Mucosa of stomach (tissue), 1 donor: Measurements from ENCODE around the gene FANCG.
A peak's percentile ranks its signal among the peaks of the same experiment; 100 is the strongest.

ENCODE experiments used
- H3K27me3 ChIP-seq: one replicate; pipeline ENCODE4 v1.7.0; 2013; ENCODE audit warnings: mild to moderate bottlenecking, low read length; ENCODE audit not compliant: control insufficient read depth, insufficient read depth
- H3K36me3 ChIP-seq: one replicate; pipeline ENCODE4 v1.7.0; 2013; ENCODE audit warnings: low read length; ENCODE audit not compliant: control insufficient read depth, insufficient read depth
- H3K4me1 ChIP-seq: one replicate; pipeline ENCODE4 v1.7.0; 2013; ENCODE audit warnings: mild to moderate bottlenecking, low read length; ENCODE audit not compliant: control insufficient read depth, insufficient read depth
- H3K4me3 ChIP-seq: one replicate; pipeline ENCODE4 v1.7.0; 2013; ENCODE audit warnings: low read length
- H3K9ac ChIP-seq: one replicate; pipeline ENCODE4 v1.7.0; 2013; ENCODE audit warnings: mild to moderate bottlenecking, low read length, moderate library complexity
- H3K9me3 ChIP-seq: one replicate; pipeline ENCODE4 v1.7.0; 2013; ENCODE audit warnings: mild to moderate bottlenecking, low read length, moderate library complexity; ENCODE audit not compliant: control insufficient read depth
- donor health status: Pancreatic carcinoma.

Gene FANCG

GRCh38 chr9:35096035-35096849 lies 16.5 kb upstream of the FANCG start, which contains the start of gene PIGO:
TSS of gene PIGO (minus strand) at chr9:35096591. CDS start at chr9:35095565, 1,026 bp downstream.
- H3K36me3 ChIP-seq, result peaks cover 5% of the 10 kb centered on the region
- no peaks in the 10 kb centered on the region for H3K9me3 ChIP-seq

DNA sequence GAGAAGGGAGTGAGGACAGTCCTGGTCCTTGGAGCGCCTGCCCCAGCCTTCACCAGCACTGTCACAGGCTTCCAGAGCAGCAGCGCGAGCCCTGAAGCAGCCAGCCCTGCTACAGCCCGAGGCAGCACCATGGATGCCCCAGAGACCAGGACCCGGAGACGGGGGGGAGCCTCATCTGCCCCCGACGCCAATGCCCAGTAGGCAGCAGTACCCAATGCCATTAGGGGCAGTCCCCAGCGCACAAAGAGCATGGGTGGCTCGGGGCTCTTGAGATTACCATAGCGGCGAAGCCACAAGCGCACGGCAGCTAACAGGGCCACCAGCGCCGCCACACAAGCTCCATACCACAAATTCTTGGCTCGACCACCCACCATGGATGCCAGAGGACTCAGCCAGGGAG lies 11.8 kb upstream of the FANCG start:
- Histone ChIP-seq H3K36me3 (peaks cover 16% of the 10 kb centered on the region), H3K27me3 (no peaks in the 10 kb centered on the region), H3K9me3 (no peaks in the 10 kb centered on the region), H3K4me3 (no peak overlapping the region), H3K4me1 (peaks cover 11% of the 10 kb centered on the region), H3K9ac (no peak overlapping the region)

More at GRCh38 chr9:35096035-35096849, 16.5 kb upstream of the FANCG start, which contains the start of gene PIGO:
- Histone ChIP-seq H3K9ac (peak within 1 kb of the TSS; percentile 97), H3K4me3 (peak within 1 kb of the TSS; percentile 96), H3K27me3 (no peaks in the 10 kb centered on the region), H3K4me1 (peaks cover 11% of the 10 kb centered on the region)

DNA sequence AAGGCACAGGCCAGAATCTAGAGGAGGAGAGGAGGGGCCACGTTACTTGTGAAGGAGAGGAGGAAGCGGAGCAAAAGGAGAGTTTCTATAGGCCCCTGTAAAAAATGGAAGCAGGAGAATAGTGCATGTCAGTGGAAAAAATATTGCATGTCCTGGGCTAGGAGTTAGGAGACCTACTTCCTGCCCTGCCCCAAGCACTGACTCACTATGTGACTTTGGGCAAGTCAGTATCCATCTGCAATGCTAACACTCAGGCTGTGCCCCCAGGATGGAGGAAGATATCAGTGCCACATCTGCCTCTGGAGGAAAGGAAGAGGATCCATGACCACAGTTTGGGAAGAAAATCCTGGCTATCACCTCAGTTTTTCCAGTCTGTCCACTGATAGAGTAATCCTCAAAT lies 9.7 kb upstream of the FANCG start:
- Histone ChIP-seq H3K36me3 (peaks cover 16% of the 10 kb centered on the region), H3K4me1 (no peaks in the 10 kb centered on the region), H3K4me3 (no peak overlapping the region), H3K9me3 (no peaks in the 10 kb centered on the region), H3K27me3 (no peaks in the 10 kb centered on the region), H3K9ac (no peak overlapping the region)

DNA sequence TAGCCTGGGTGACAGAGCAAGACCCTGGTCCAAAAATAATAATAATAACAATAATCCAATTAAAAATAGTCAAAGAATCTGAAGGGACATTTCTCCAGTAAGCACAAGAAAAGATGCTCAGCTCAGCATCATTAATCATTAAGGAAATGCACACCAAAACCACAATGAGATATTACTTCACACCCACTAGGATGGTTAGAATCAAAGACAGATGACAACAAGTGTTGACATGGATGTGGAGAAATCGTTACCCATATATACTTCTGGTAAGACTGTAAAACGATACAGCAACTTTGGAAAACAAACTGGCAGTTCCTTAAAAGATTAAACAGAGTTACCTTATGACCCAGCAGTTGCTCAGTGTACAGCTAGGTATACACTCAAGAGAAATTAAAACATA lies 5.3 kb upstream of the FANCG start:
- Histone ChIP-seq H3K9me3 (no peaks in the 10 kb centered on the region), H3K27me3 (no peaks in the 10 kb centered on the region), H3K36me3 (peaks cover 10% of the 10 kb centered on the region), H3K4me3 (no peak overlapping the region), H3K9ac (no peak overlapping the region), H3K4me1 (no peaks in the 10 kb centered on the region)

DNA sequence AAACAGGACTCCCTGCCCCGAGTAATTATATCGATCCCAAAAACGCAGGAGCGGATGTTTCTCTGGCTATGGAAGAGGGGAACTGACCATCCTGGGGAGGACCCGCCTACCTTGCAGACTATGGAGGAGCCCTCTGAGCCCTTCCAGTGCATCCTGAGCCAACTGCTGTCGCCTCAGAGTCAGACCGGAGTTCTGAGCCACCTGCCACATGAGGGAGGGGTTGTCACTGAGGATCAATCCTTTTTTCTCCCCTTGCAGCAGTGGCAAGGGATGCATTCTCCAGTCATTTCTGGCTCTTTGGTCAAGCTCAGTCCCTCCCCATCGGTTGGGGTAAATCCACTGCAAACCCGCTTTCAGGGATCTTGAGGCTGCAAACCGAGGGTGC lies 709 bp downstream of the FANCG start:
- Histone ChIP-seq H3K4me1 (peaks cover 8% of the 10 kb centered on the region), H3K9me3 (no peaks in the 10 kb centered on the region), H3K4me3 (peak overlapping the region; percentile 23), H3K27me3 (no peaks in the 10 kb centered on the region), H3K36me3 (peaks cover 3% of the 10 kb centered on the region), H3K9ac (peak overlapping the region; percentile 60)

DNA sequence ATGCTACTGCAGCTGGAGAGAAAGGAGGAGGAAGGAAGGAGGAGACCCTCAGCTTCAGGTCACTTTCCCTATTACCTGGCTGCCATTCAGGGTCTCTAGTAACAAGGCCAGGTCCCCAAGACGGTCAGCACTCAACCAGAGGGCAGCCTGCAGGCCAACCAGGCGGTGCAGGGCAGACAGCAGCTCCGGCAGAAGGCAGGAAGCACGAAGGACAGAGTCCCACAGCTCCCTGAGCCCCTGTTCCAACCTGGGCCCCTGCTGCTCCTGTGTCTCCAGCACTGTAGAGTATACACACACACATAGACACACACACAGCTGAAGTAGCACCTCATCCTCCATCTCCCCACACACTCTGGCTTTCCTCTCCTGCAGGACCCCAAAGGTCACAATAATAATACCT lies 1.7 kb downstream of the FANCG start:
- Histone ChIP-seq H3K27me3 (no peaks in the 10 kb centered on the region), H3K4me3 (no peak overlapping the region), H3K4me1 (peaks cover 9% of the 10 kb centered on the region), H3K36me3 (peaks cover 3% of the 10 kb centered on the region), H3K9ac (no peak overlapping the region), H3K9me3 (no peaks in the 10 kb centered on the region)

GRCh38 chr9:35076848-35077247 lies 2.9 kb downstream of the FANCG start:
- Histone ChIP-seq H3K9ac (no peak overlapping the region), H3K4me1 (peaks cover 13% of the 10 kb centered on the region), H3K9me3 (no peaks in the 10 kb centered on the region), H3K36me3 (peaks cover 3% of the 10 kb centered on the region), H3K4me3 (no peak overlapping the region), H3K27me3 (no peaks in the 10 kb centered on the region)

- no peaks in the 10 kb centered on the region for H3K27me3 ChIP-seq
- H3K9me3 ChIP-seq, result no peaks in the 10 kb centered on the region
- H3K9ac ChIP-seq, result no peak overlapping the region
- H3K4me3 ChIP-seq, result no peak overlapping the region
- H3K36me3 ChIP-seq, result peaks cover 3% of the 10 kb centered on the region
- H3K4me1 ChIP-seq, result peaks cover 20% of the 10 kb centered on the region
Observed at GRCh38 chr9:35075358-35075757, 4.4 kb downstream of the FANCG start.

GRCh38 chr9:35074791-35075190 lies 5.0 kb downstream of the FANCG start:
- H3K4me3 ChIP-seq, result no peak overlapping the region
- H3K4me1 ChIP-seq, result peaks cover 26% of the 10 kb centered on the region
- H3K9me3 ChIP-seq, result no peaks in the 10 kb centered on the region
- no peaks in the 10 kb centered on the region for H3K27me3 ChIP-seq
- H3K9ac ChIP-seq, result no peak overlapping the region
- H3K36me3 ChIP-seq, result peaks cover 3% of the 10 kb centered on the region

DNA sequence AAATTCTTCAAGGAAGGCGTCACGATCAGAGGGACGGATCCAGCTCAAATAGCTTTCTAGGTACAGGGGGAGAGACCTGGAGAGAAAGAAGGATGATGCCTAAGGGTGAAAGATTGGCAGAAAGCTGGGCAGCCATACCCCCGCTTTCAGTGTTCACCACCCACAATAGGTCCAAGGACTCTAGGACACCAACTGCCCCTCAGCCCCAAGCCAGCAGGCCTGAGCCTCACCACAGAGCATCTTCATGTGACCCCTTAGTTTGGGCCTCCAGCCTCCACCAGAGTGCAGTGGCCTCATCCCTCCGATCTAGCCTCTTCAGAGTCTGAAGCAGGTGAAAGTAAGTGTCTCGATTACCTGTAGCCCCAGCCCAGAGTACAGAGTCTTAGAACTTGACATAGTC lies 5.6 kb downstream of the FANCG start:
- Histone ChIP-seq H3K27me3 (no peaks in the 10 kb centered on the region), H3K4me1 (peaks cover 29% of the 10 kb centered on the region), H3K9me3 (no peaks in the 10 kb centered on the region), H3K36me3 (peaks cover 3% of the 10 kb centered on the region), H3K9ac (no peak overlapping the region), H3K4me3 (no peak overlapping the region)

DNA sequence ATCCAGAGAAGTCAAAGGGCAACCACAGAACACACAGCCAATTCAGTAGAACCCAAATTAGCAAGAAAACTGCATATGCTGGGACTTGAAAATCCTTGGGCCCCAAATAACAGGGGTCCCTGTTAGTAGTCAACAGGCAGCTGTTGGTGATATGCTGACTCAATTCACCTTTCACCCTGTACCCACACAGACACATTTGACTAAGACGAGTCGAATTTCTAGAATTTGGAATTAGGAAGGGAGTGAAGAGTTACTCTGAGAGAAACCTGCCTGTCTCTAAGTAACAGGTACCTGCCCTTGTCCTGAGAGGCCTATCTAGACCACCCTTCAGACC lies 6.5 kb downstream of the FANCG start:
- Histone ChIP-seq H3K4me3 (no peak overlapping the region), H3K4me1 (peaks cover 22% of the 10 kb centered on the region), H3K9ac (no peak overlapping the region), H3K27me3 (no peaks in the 10 kb centered on the region), H3K9me3 (no peaks in the 10 kb centered on the region), H3K36me3 (peaks cover 3% of the 10 kb centered on the region)

DNA sequence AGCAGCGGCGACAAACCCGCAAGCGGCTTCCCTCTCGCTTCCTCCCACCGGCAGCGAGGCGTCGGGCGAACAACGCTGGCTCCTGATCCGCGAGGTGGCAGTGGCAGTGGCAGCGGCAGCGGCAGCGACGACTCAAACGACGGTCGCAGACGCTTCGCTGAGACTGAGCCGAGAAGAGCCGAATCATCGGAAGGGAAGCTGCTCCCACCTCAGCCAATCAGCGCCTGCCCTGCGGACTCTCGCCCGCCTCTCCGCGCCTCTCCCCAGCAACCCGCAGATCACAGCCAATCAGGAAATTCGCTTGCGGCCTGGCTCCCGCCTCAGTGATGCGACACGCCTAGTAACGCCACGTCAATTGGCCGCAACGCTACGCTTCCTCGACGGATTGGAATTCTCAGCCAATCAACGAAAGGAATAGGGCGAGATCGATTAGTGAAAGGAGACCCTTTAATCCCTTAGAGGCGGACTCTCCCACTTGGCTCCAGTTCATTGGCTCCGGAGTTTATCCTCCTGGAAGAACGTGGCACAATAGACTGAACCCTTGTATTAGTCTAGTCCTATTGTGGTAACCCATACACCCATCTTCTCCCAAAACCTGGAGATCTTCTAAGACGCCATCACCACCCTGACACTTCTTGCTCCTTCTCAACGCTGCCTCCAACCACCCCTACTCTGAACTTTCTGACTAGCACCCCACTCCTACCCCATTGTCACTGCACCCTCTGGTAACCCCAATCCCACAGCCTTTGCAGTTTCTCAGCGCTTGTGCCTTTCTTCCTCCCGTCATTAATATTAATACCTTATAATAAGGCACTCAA lies 7.1 kb downstream of the FANCG start, which contains the start of gene VCP:
VCP (minus strand) TSS at position 165 of the 818 bp plus-strand sequence. CDS start 272 bp downstream, outside the sequence.
- H3K9me3 ChIP-seq, result no peaks in the 10 kb centered on the region
- H3K27me3 ChIP-seq, result no peaks in the 10 kb centered on the region
- peak within 1 kb of the TSS; percentile 69 for H3K4me3 ChIP-seq
- peak within 1 kb of the TSS; percentile 96 for H3K9ac ChIP-seq
- H3K4me1 ChIP-seq, result peaks cover 22% of the 10 kb centered on the region
- H3K36me3 ChIP-seq, result peaks cover 6% of the 10 kb centered on the region
